ENCODE data around the gene TMEM266.

GRCh38 chr15:76201536-76202255 is 141.9 kb downstream of the TMEM266 start:
- TF ChIP-seq CTCF (IDR thresholded peaks at IDR 0.05) = no peak
- TF ChIP-seq POLR2A (IDR thresholded peaks at IDR 0.05) = no peak
- TF ChIP-seq EP300 (IDR thresholded peaks at IDR 0.05) = no peak

All from stomach (tissue), 4 donors.